ENCODE data around the gene CA5A. TPM values are rescaled to one million over a fixed set of nuclear protein-coding genes. Genes with fewer than 3 reads are reported as not detected.
A peak's percentile ranks its signal among the peaks of the same experiment; 100 is the strongest.
"Not testable (repeated sequence)": the region's sequence is repeated elsewhere in the genome, so short reads cannot be mapped to it uniquely, and the experiment has no call there.

CA5A gene
- total and polyA plus RNA-seq, 2 of the 13 experiments (the other 11 are each of a cell fraction or from before 2014, with no cell fraction given), result 66.8 to 106 TPM

DNA sequence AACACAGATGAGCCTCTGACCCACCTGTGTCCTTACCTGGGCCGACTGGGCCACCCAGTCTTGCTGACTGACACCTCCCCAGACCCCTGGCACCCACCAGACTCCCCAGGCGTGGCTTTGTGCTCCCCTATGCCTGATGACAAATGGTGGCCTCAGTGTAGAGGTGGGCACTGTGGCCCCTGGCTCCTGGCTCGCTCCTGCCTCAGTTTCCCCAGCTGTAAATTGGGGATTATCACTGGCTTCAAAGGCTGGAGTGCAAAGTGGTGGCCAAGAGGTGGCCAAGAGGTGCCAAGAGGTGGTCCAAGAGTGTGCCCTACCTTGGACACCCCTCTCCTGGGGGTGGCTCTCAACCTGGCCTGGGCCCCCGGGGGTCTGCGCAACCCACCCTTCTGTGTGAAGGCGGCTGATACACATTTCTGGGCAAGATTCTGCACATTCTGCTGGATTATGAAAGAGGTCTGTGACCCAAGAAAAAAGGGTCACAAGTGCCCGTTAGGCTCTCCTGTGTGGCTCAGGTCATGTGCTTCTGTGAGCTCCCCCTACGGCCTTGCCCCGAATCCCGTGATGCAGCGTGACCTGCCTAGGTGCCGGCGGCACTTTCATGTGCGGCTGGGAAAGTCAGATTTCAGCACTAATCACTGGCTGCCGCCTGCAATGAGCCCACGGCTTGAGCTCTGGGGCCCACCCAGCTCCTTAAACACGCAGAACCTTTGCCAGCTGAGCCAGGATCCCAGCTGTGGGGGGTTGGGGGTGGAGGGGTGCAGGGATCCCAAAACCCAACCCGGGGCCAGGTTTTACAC, 74.8 kb downstream of the CA5A start (continued):
- TF ChIP-seq ZNF660 (CRISPR knock-in tag; IDR thresholded peaks at IDR 0.05; ENCODE audit: borderline replicate concordance, low read depth) (0 out of 2 replicates have a peak, but pooled peaks have one; percentile 26), ZFY (CRISPR knock-in tag; IDR thresholded peaks at IDR 0.05) (peak; percentile 55; the same call in 1 of the 2 replicates), KLF16 (CRISPR knock-in tag; IDR thresholded peaks at IDR 0.05) (peak in 1 of 2 experiments; percentile 54; a peak in 2 of 4 replicates), ZNF205 (CRISPR knock-in tag; IDR thresholded peaks at IDR 0.05) (0 out of 2 replicates have a peak, but pooled peaks have one; percentile 41), ZNF614 (CRISPR knock-in tag; IDR thresholded peaks at IDR 0.05; ENCODE audit: borderline replicate concordance) (peak; percentile 71; the same call in 1 of the 2 replicates), SOX5 (CRISPR knock-in tag; IDR thresholded peaks at IDR 0.05; ENCODE audit: borderline replicate concordance) (peak; percentile 88), HNRNPL (IDR thresholded peaks at IDR 0.05; ENCODE audit: low read depth, low read length) (peak; percentile 50; the same call in 1 of the 2 replicates), PHF21A (CRISPR knock-in tag; IDR thresholded peaks at IDR 0.05) (peak; percentile 85), RXRB (CRISPR knock-in tag; IDR thresholded peaks at IDR 0.05; ENCODE audit: borderline replicate concordance) (peak; percentile 89), HDAC1 (CRISPR knock-in tag; IDR thresholded peaks at IDR 0.05) (peak; percentile 90), KAT8 (CRISPR knock-in tag; IDR thresholded peaks at IDR 0.05) (peak; percentile 24; the same call in 1 of the 2 replicates), NONO (CRISPR knock-in tag; conservative IDR thresholded peaks at IDR 0.05) (peak; percentile 53; the same call in 1 of the 2 replicates), MAZ (CRISPR knock-in tag; IDR thresholded peaks at IDR 0.05; ENCODE audit: low read depth) (0 out of 2 replicates have a peak, but pooled peaks have one; percentile 52), HNF4G (IDR thresholded peaks at IDR 0.05; ENCODE audit: borderline replicate concordance, low read depth, low read length) (peak; percentile 34; the same call in 1 of the 2 replicates), FOXK2 (IDR thresholded peaks at IDR 0.05) (0 out of 2 replicates have a peak, but pooled peaks have one; percentile 12), TSC22D2 (CRISPR knock-in tag; IDR thresholded peaks at IDR 0.05; ENCODE audit: borderline replicate concordance) (peak; percentile 75; the same call in 1 of the 2 replicates), BRD4 (CRISPR knock-in tag; IDR thresholded peaks at IDR 0.05) (0 out of 2 replicates have a peak, but pooled peaks have one; percentile 3)
- TF ChIP-seq, protein P1, sequence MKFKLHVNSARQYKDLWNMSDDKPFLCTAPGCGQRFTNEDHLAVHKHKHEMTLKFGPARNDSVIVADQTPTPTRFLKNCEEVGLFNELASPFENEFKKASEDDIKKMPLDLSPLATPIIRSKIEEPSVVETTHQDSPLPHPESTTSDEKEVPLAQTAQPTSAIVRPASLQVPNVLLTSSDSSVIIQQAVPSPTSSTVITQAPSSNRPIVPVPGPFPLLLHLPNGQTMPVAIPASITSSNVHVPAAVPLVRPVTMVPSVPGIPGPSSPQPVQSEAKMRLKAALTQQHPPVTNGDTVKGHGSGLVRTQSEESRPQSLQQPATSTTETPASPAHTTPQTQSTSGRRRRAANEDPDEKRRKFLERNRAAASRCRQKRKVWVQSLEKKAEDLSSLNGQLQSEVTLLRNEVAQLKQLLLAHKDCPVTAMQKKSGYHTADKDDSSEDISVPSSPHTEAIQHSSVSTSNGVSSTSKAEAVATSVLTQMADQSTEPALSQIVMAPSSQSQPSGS (CRISPR knock-in tag; IDR thresholded peaks at IDR 0.05), result peak; percentile 57; the same call in 1 of the 2 replicates
- TF ChIP-seq, protein P2, sequence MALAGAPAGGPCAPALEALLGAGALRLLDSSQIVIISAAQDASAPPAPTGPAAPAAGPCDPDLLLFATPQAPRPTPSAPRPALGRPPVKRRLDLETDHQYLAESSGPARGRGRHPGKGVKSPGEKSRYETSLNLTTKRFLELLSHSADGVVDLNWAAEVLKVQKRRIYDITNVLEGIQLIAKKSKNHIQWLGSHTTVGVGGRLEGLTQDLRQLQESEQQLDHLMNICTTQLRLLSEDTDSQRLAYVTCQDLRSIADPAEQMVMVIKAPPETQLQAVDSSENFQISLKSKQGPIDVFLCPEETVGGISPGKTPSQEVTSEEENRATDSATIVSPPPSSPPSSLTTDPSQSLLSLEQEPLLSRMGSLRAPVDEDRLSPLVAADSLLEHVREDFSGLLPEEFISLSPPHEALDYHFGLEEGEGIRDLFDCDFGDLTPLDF (CRISPR knock-in tag; IDR thresholded peaks at IDR 0.05), result 0 out of 2 replicates have a peak, but pooled peaks have one; percentile 1
- not testable (repeated sequence) for TF ChIP-seq NONO (IDR thresholded peaks at IDR 0.05); MAZ (IDR thresholded peaks at IDR 0.05; ENCODE audit: borderline replicate concordance, low read depth, low read length); HNF4G (CRISPR knock-in tag; IDR thresholded peaks at IDR 0.05; ENCODE audit: borderline replicate concordance, low read depth)
- TF ChIP-seq, protein P3, sequence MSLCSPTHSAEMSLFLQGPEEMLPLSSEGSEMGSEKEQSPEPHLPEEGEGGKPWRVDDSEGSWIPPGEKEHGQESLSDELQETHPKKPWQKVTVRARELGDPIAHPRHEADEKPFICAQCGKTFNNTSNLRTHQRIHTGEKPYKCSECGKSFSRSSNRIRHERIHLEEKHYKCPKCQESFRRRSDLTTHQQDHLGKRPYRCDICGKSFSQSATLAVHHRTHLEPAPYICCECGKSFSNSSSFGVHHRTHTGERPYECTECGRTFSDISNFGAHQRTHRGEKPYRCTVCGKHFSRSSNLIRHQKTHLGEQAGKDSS (CRISPR knock-in tag; IDR thresholded peaks at IDR 0.05; ENCODE audit: borderline replicate concordance, low read depth), result 0 out of 2 replicates have a peak, but pooled peaks have one; percentile 4
- TF ChIP-seq, protein P4, sequence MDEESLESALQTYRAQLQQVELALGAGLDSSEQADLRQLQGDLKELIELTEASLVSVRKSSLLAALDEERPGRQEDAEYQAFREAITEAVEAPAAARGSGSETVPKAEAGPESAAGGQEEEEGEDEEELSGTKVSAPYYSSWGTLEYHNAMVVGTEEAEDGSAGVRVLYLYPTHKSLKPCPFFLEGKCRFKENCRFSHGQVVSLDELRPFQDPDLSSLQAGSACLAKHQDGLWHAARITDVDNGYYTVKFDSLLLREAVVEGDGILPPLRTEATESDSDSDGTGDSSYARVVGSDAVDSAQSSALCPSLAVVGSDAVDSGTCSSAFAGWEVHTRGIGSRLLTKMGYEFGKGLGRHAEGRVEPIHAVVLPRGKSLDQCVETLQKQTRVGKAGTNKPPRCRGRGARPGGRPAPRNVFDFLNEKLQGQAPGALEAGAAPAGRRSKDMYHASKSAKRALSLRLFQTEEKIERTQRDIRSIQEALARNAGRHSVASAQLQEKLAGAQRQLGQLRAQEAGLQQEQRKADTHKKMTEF (CRISPR knock-in tag; IDR thresholded peaks at IDR 0.05), result peak; percentile 57; the same call in 1 of the 2 replicates
